Lung (tissue), 12 donors: ENCODE data around the gene ERCC3. TPM values are rescaled to one million over a fixed set of nuclear protein-coding genes. Genes with fewer than 3 reads are reported as not detected.

Source experiments
- ATAC-seq: fragments of 200-7000 bp; cut with Tn5 transposase; one replicate; pipeline ENCODE4 v1.9.1; 2020; ENCODE audit warnings: moderate number of reproducible peaks; ENCODE audit not compliant: insufficient read depth, low FRiP score
- DNase-seq, 3 donors: peaks; one replicate each; pipeline ENCODE4 v3.0.0-alpha.2; 2013 to 2017
- H3K27ac ChIP-seq, 2 donors: one replicate each; pipeline ENCODE4 v1.5.1; 2013; ENCODE audit warnings: mild to moderate bottlenecking in 2 of 2, moderate library complexity in 2 of 2, control low read depth in 1 of 2, inconsistent platforms in 1 of 2, low read depth in 1 of 2, low read length in 1 of 2
- H3K27me3 ChIP-seq, 3 donors: one replicate each; pipeline ENCODE4 v1.5.1; 2013; ENCODE audit warnings: low read length in 2 of 3; ENCODE audit not compliant: control insufficient read depth in 3 of 3, insufficient read depth in 3 of 3
- H3K36me3 ChIP-seq, 4 donors: one replicate each; pipeline ENCODE4 v1.5.1; 2013; ENCODE audit warnings: low read length in 4 of 4, mild to moderate bottlenecking in 1 of 4, moderate library complexity in 1 of 4; ENCODE audit not compliant: control insufficient read depth in 4 of 4, insufficient read depth in 4 of 4
- H3K4me1 ChIP-seq, 5 donors: one replicate each; pipeline ENCODE4 v1.5.1; 2013; ENCODE audit warnings: low read length in 5 of 5, mild to moderate bottlenecking in 2 of 5, moderate library complexity in 1 of 5; ENCODE audit not compliant: control insufficient read depth in 5 of 5, insufficient read depth in 5 of 5
- H3K4me3 ChIP-seq: one replicate; pipeline ENCODE4 v1.5.1; 2013; ENCODE audit warnings: mild to moderate bottlenecking, control low read depth, moderate library complexity
- H3K9ac ChIP-seq, 2 donors: one replicate each; pipeline ENCODE4 v1.5.1; 2013; ENCODE audit warnings: low read length in 2 of 2, control low read depth in 1 of 2; ENCODE audit not compliant: insufficient read depth in 1 of 2
- H3K9me3 ChIP-seq, 4 donors: one replicate each; pipeline ENCODE4 v1.5.1; 2013; ENCODE audit warnings: low read length in 3 of 4, mild to moderate bottlenecking in 1 of 4, moderate library complexity in 1 of 4; ENCODE audit not compliant: control insufficient read depth in 4 of 4, insufficient read depth in 3 of 4
- WGBS, 2 donors: extraction: QIAGEN DNeasy Blood & Tissue Kit; methylation state at CpG; one replicate each; pipeline ENCODE4 v1.1.7; 2013; 5-methylcytosine and 5-hydroxymethylcytosine counted together
- polyA plus RNA-seq, 2 donors: library from polyadenylated mRNA; stranded (reverse); fragments of 200-250 nt; gene quantifications; one replicate each; pipeline ENCODE4 v1.2.1, GENCODE V29; 2013
- total RNA-seq, 2 donors: library from RNA; depleted of rRNA in 1 of 2; stranded (reverse); fragments of >200 nt in 1 of 2; gene quantifications; one replicate each; pipeline ENCODE4 v1.2.1, GENCODE V29; 2014 to 2021
- TF ChIP-seq, protein P1 (sequence below): IDR thresholded peaks from 2 replicates; pipeline ENCODE4 v1.5.1; 2012; ENCODE audit warnings: mild to moderate bottlenecking; ENCODE audit errors: control extremely low read depth, extremely low read depth
- donor health status: control.
- donor health status: control.
- donor health status: Bipolar disorder and iron deficiency.
- donor health status: healthy.
- donor health status: DM: yes; HTN: yes; CAD: no.

ERCC3 gene
- total and polyA plus RNA-seq, 4 donors: 18.2 to 60.3 (median 33.3) TPM

DNA sequence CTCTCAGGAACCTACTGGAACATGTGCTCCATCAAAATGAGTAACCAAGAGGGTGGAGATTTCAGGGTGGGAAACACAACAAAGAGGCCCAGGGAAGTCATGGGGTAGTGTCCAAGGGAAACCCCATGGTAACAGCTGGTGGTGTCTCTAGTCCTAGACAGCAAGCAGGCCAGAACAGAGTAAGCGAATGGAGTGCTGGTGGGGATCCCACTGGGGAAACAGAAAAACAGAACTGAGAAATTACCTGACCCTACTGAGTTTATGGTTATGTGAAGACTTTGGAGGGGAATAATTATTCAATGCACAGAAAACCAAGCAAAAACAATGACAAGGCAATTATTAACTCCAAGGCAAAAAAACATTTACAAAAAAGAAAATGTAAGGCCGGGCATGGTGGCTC lies 16.9 kb downstream of the ERCC3 start:
- ATAC-seq: no peak
- H3K4me3 ChIP-seq: no peak overlapping the region
- H3K36me3 ChIP-seq: peaks cover 32 to 45% (median 38%) of the 10 kb centered on the region in 4 donors

DNA sequence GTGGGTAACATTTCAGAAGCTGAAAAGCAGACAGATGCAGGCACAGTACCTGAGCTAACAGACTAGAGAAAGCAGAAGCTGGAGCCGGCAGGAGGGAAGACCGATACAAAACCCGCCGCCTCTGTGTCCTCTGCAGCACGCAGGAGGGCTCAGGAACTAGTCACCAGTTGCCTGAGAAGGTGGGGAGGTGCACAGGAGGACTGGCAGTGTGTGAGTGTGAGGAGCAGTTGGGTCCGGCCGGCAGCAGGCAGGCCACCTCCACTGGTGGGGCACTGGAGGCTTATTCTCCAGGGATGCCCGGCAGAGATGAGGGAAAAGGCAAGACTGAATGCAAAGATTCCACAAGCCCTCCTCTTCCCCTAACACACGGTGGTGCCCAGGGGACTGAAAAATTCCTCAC lies 18.2 kb downstream of the ERCC3 start:
- no peak for ATAC-seq
- Histone ChIP-seq H3K4me3 (no peak overlapping the region), H3K4me1 (no peaks in the 10 kb centered on the region), H3K27me3 (no peaks in the 10 kb centered on the region), H3K36me3 (peaks cover 38 to 53% (median 43%) of the 10 kb centered on the region in 4 donors), H3K9me3 (no peaks in the 10 kb centered on the region), H3K27ac (no peak overlapping the region), H3K9ac (no peak overlapping the region)
- TF ChIP-seq, protein P1, sequence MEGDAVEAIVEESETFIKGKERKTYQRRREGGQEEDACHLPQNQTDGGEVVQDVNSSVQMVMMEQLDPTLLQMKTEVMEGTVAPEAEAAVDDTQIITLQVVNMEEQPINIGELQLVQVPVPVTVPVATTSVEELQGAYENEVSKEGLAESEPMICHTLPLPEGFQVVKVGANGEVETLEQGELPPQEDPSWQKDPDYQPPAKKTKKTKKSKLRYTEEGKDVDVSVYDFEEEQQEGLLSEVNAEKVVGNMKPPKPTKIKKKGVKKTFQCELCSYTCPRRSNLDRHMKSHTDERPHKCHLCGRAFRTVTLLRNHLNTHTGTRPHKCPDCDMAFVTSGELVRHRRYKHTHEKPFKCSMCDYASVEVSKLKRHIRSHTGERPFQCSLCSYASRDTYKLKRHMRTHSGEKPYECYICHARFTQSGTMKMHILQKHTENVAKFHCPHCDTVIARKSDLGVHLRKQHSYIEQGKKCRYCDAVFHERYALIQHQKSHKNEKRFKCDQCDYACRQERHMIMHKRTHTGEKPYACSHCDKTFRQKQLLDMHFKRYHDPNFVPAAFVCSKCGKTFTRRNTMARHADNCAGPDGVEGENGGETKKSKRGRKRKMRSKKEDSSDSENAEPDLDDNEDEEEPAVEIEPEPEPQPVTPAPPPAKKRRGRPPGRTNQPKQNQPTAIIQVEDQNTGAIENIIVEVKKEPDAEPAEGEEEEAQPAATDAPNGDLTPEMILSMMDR: no peak
- 93 to 95% methylated on average over 9 of the region's 9 CpGs for WGBS, 2 donors
- DNase-seq: no peak

More for the DNA sequence above, 16.9 kb downstream of the ERCC3 start:
- H3K27me3 ChIP-seq: no peaks in the 10 kb centered on the region
- no peaks in the 10 kb centered on the region for H3K9me3 ChIP-seq
- H3K4me1 ChIP-seq: no peaks in the 10 kb centered on the region
- no peak overlapping the region for H3K27ac ChIP-seq
- H3K9ac ChIP-seq: no peak overlapping the region
- 96 to 100% methylated on average over 2 of the region's 2 CpGs for WGBS, 2 donors
- DNase-seq: no peak
- TF ChIP-seq, protein P1: no peak

DNA sequence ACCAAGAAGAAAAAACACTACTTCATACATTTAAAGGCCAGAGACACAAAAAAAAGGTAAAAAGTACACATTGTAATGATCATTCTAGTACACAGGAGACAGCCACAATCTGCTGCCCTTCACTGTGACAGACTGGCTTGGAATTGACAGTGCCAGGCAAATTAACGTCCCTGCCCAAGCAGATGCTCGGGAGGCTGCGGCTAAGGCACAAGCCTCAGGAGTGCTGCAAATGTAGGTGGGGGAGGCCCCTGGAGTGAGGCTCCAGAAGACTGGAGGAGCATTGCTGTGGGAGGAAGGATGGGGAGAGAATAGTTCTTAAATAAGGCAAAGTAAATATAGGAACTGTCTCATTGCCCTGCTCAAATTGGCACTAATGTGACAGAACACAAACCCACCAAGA lies 18.6 kb downstream of the ERCC3 start:
- Histone ChIP-seq H3K36me3 (peaks cover 40 to 56% (median 45%) of the 10 kb centered on the region in 4 donors), H3K9ac (no peak overlapping the region), H3K9me3 (no peaks in the 10 kb centered on the region), H3K4me1 (no peaks in the 10 kb centered on the region), H3K27ac (no peak overlapping the region), H3K27me3 (no peaks in the 10 kb centered on the region), H3K4me3 (no peak overlapping the region)
- no peak for ATAC-seq
- WGBS, 2 donors: 94 to 98% methylated on average over 3 of the region's 3 CpGs
- TF ChIP-seq, protein P1: no peak
- no peak for DNase-seq

DNA sequence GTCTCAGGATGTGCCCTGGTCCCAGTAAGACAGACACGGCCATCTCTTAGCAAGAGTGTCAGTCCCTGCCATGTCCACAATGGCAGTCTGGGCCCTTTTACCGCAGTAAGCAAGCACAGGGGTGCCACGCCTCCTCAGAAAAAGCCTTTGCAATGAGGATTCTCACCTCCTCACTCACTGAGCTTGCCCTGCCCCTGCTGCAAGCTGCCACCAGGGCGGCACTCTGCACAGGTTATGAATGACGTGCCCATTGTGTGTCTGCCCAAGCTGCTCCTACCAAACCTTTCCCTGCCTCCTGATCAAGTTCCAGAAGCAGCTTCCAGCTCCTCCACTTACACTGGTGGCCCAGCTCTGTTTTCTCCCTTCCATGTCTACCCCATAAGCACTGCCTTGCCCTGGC lies 23.3 kb downstream of the ERCC3 start:
- DNase-seq (no peak), ATAC-seq (no peak)
- Histone ChIP-seq H3K9ac (no peak overlapping the region), H3K36me3 (peaks cover 43 to 50% (median 46%) of the 10 kb centered on the region in 4 donors), H3K4me1 (no peaks in the 10 kb centered on the region), H3K27ac (no peak overlapping the region), H3K27me3 (no peaks in the 10 kb centered on the region), H3K4me3 (no peak overlapping the region), H3K9me3 (no peaks in the 10 kb centered on the region)
- TF ChIP-seq, protein P1: no peak
- WGBS, 2 donors: 98% methylated on average over 5 of the region's 5 CpGs
